Measurements from ENCODE around the gene MUC4.
"Not testable (repeated sequence)": the region's sequence is repeated elsewhere in the genome, so short reads cannot be mapped to it uniquely, and the experiment has no call there.

Gene MUC4

GRCh38 chr3:195751560-195751959, 60.2 kb downstream of the MUC4 start:
- DNase-seq (ENCODE audit: insufficient read length, low spot score), result no peak
- no peak for FAIRE-seq

- DNase-seq (ENCODE audit: insufficient read length, low spot score), result no peak
- FAIRE-seq, result no peak
Observed at GRCh38 chr3:195750797-195751520, 60.8 kb downstream of the MUC4 start.

DNA sequence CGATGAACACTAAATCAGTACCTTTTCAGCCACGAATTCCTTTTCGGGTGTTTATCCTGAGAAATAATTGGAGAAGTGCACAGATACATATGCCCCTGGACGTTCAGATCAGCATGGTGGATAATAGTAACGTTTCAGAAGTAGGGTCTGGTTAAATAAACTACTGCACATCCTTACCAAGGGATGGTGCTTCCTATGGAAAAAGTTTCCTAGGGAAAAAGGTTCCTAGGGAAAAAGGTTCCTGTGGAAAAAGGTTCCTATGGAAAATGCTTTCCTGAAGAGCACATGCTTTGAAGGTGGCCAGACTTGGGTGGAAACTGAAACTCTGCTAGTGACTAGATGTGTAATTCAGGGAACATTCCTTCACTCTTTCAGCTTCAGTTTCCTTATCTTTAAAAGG, 62.6 kb downstream of the MUC4 start:
- DNase-seq (ENCODE audit: insufficient read length, low spot score); FAIRE-seq: not testable (repeated sequence)

- no peak for FAIRE-seq
Observed at GRCh38 chr3:195748661-195749060, 63.1 kb downstream of the MUC4 start.

GRCh38 chr3:195746751-195747150, 65.0 kb downstream of the MUC4 start:
- FAIRE-seq, result no peak
- DNase-seq (ENCODE audit: insufficient read length, low spot score), result no peak

More at GRCh38 chr3:195748661-195749060, 63.1 kb downstream of the MUC4 start:
- DNase-seq (ENCODE audit: insufficient read length, low spot score), result no peak

GRCh38 chr3:195746346-195746745, 65.4 kb downstream of the MUC4 start:
- FAIRE-seq, result no peak
- DNase-seq (ENCODE audit: insufficient read length, low spot score), result no peak

DNA sequence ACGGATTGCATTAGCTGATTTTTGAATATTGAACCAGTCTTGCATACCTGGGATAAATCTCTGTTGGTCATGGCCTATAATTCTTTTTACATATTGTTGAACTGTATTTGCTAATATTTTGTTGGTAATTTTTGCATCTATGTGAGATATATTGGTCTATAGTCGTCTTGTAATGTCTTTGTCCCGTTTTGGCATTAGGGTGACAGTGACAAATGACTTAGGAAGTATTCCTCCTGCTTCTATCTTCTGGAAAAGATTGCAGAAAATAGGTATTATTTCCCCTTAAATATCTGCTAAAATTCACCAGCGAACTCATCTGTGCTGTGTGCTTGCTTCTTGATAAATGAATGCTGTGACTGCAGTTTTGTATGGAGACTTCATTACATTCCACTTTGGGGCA, 67.3 kb downstream of the MUC4 start:
- FAIRE-seq, result no peak

DNA sequence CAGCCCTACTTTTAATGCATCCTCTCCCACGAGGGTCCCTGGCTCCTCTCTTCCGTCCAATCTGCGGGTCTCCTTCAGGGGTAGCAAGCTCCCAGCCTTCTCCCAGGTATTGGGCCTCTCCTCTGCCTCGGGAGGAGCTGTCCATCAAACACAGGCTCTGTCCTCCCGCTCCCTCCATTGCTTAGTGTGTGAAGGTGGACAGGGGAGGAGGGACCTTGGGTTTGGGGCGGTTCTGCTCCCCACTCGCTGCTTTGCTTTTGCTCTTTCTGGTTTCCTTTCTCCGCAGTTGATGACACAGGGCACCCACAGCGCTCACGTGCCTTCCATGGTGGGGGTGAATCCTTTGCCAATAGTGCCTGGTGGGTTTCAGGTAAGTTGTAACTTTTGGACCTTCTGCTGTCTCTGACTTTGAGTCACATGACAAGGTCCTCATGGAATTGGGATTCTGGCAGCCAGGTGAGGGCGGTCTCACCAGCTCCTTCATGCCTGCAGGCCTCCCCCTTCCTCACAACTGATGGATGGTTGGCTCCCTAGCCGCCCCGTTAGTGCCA, 72.1 kb downstream of the MUC4 start:
- DNase-seq (ENCODE audit: insufficient read length, low spot score) (no peak), FAIRE-seq (no peak)

More for the DNA sequence above, 67.3 kb downstream of the MUC4 start:
- no peak for DNase-seq (ENCODE audit: insufficient read length, low spot score)

DNA sequence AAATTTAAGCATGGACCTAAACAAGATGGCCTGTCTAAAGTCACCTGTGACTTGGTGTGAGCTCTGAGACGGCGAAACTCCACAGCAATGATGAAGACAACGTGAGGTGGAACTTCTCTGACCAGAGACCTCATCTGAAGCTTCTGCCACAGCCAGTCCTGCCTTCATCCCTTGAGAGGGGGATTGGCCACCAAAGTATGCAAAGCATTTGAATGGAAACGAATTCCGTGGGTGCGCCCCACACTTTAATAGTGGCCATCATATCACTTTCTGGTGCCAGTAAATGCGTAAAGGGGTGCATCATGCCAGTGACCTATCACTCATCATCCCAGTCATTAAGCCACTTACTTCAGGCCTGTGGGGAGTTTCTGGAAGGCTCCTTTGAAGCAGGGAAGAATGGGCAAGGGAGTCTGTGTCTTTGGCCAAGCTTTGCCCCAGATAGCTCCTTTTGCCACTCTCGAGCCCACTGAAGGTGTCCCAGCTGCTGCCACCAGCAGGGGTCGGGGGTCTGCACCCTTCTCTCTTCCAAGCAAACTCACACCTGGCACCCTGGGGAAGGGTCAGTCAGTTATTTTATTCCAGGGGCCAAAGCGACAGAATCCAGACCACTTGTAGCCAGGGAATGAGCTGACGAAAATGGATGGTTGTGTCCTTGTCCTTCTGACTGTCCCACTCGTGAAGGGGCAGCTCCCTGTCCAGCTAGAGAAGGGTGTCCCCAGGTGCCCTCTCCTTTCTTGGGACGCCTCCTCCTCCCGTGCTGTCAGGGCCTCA, 73.3 kb downstream of the MUC4 start:
- DNase-seq (ENCODE audit: insufficient read length, low spot score) (no peak), FAIRE-seq (no peak)

DNA sequence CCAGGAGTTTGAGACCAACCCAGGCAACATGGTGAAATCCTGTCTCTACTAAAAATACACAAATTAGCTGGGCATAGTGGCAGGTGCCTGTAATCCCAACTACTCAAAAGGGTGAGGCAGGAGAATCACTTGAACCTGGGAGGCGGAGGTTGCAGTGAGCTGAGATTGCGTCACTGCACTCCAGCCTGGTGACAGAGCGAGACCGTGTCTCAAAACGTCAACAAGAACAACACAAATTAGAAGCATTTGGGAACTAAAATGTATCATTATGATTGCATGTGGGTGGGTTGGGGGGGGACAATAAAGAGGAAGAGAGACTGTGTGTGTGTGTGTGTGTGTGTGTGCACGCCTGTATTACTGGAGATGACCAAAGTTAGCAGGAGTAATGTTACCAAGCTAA, 73.9 kb downstream of the MUC4 start:
- FAIRE-seq, result not testable (repeated sequence)

GRCh38 chr3:195736866-195737490, 74.8 kb downstream of the MUC4 start:
- no peak for DNase-seq (ENCODE audit: insufficient read length, low spot score)
- no peak for FAIRE-seq

More for the DNA sequence above, 73.9 kb downstream of the MUC4 start:
- DNase-seq (ENCODE audit: insufficient read length, low spot score), result not testable (repeated sequence)

- no peak for FAIRE-seq
- DNase-seq (ENCODE audit: insufficient read length, low spot score), result no peak
Observed at GRCh38 chr3:195735036-195735695, 76.6 kb downstream of the MUC4 start.

- DNase-seq (ENCODE audit: insufficient read length, low spot score) (no peak), FAIRE-seq (no peak)
Observed at GRCh38 chr3:195732940-195733339, 78.8 kb downstream of the MUC4 start.

DNA sequence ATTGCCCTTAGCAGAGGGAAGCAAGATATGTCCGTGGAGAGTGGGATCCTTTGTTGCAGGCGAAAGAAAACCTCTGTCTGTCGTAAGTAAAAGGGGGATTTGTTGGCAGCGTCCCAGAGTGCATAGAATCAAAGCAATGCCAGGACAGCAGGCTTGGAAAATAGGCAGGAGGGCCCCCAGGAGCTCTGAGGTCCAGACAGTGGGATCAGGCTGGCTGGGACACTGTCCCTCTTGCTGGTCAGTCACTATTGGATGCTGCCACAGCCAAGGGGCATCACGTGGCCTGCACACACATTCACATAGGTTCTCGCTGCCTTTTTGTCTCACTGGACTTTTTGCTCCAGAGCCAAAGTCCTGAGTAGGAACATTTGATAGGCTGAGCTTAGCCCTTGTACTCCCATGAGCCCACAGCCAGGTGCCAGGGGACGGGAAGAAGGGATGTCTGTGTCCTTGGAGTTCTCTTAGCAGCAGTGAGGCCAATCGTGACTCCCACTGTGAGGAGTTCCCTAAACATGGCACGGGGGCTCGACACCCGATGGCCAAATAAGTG, 80.3 kb downstream of the MUC4 start:
- DNase-seq (ENCODE audit: insufficient read length, low spot score) (no peak), FAIRE-seq (no peak)

GRCh38 chr3:195729476-195730251, 82.1 kb downstream of the MUC4 start:
- FAIRE-seq (no peak), DNase-seq (ENCODE audit: insufficient read length, low spot score) (no peak)

- DNase-seq (ENCODE audit: insufficient read length, low spot score); FAIRE-seq: not testable (repeated sequence)
Observed at GRCh38 chr3:195728789-195729188, 82.9 kb downstream of the MUC4 start.

DNA sequence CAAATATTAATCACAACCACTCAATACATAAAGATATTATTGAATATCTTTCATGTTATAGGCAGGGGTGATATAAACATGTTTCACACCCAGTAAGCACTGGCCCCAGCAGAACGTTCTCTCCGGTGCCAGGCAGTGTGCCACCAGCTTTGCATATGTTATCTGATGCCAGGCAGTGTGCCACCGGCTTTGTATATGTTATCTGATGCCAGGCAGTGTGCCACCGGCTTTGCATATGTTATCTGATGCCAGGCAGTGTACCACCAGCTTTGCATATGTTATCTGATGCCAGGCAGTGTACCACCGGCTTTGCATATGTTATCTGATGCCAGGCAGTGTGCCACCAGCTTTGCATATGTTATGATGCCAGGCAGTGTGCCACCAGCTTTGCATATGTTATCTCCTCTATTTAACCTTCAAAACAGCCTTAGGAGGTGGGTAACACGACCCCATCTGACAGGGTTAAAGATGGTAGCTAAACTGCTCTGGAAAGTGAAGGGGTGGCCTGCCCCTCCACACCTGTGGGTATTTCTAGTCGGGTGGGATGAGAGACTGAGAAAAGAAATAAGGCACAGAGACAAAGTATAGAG, 84.0 kb downstream of the MUC4 start:
- DNase-seq (ENCODE audit: insufficient read length, low spot score), result no peak
- FAIRE-seq, result no peak

DNA sequence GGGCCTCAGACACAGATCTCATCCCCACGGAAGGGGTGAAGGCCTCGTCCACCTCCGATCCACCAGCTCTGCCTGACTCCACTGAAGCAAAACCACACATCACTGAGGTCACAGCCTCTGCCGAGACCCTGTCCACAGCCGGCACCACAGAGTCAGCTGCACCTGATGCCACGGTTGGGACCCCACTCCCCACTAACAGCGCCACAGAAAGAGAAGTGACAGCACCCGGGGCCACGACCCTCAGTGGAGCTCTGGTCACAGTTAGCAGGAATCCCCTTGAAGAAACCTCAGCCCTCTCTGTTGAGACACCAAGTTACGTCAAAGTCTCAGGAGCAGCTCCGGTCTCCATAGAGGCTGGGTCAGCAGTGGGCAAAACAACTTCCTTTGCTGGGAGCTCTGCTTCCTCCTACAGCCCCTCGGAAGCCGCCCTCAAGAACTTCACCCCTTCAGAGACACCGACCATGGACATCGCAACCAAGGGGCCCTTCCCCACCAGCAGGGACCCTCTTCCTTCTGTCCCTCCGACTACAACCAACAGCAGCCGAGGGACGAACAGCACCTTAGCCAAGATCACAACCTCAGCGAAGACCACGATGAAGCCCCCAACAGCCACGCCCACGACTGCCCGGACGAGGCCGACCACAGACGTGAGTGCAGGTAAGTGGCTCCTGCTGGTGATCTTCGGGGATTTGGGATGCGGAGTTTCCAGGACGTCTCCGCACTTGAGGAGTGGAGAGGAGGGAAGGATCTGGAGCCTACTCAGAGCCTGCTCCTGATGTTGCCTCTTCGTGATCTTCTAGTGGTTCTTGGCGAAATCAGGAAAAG, 85.6 kb downstream of the MUC4 start:
- not testable (repeated sequence) for FAIRE-seq; DNase-seq (ENCODE audit: insufficient read length, low spot score)
